GM18507 (cell line): ENCODE measurements around the gene ULBP1.
"Not testable (repeated sequence)": the region's sequence is repeated elsewhere in the genome, so short reads cannot be mapped to it uniquely, and the experiment has no call there.

ENCODE experiments used
- DNase-seq: peaks from one replicate; pipeline ENCODE4 v3.0.0; 2011; ENCODE audit warnings: low read depth; ENCODE audit not compliant: insufficient read length; ENCODE audit errors: extremely low spot score
- FAIRE-seq: peaks from 2 replicates; lab custom pipeline; 2011; peaks lifted over from hg19 to GRCh38; lab: Jason Lieb, UNC

The ULBP1 gene

GRCh38 chr6:149995971-149996370 lies 32.2 kb downstream of the ULBP1 start:
- DNase-seq (no peak), FAIRE-seq (no peak)

- DNase-seq (no peak), FAIRE-seq (peak; percentile 5)
These were observed 35.9 kb downstream of the ULBP1 start for GRCh38 chr6:149999636-150000035.

DNA sequence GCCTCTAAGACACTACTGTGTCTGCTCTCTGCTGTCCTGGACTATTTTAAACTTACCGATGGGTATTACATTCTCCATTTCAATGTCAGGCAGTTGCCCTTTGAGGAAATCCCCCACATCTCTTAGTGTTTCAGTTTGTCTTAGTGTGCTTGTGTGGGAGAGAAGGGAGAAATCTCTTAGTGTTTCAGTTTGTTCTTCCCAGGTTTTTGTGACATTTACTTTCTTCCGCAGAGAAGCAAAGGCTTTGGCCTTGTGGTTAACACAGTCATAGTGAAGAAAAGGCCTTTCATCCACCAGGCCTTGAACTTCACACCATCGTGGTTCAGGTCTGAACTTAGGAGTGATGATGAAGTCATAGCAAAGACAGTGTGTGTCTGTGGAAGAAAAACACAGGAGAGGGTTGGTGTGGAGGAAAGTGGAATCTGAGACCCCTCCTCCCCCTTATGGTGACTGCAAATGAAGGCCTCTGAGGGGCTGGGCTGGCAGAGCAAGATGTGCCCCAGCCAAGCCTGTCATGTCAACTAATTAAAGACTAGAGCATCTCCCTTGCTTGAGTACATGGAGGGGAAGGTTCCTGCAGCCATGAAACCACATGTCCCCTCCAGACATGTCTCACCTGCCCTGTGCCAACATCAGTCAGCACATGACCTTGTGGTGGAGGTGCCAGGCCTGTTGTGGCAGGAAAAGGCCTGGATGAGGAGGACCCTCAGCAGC lies 37.7 kb downstream of the ULBP1 start:
- peak; percentile 98 for FAIRE-seq
- no peak for DNase-seq

- FAIRE-seq (no peak), DNase-seq (no peak)
These were observed 39.0 kb downstream of the ULBP1 start for GRCh38 chr6:150002710-150003109.

DNA sequence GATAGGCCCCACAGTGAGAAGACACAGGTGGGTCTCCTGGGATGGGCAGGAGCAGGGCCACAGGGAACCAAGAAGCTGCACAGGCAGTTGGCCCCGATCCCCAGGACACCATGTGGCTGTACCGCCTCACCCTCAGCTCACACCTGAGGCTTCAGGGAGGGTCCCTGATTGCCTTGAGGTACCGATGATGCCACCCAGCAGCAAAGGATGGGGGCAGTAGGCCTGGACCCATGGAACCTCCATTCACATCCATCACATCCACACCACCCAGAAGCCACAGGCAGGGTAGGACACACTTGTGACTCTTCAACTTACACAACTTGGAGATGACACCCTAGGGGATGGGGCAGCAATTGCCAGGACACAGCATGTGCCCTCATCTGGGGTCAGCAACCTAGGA lies 39.9 kb downstream of the ULBP1 start:
- FAIRE-seq, DNase-seq: not testable (repeated sequence)

GRCh38 chr6:150004101-150004782 lies 40.5 kb downstream of the ULBP1 start:
- FAIRE-seq (peak; percentile 75), DNase-seq (no peak)

DNA sequence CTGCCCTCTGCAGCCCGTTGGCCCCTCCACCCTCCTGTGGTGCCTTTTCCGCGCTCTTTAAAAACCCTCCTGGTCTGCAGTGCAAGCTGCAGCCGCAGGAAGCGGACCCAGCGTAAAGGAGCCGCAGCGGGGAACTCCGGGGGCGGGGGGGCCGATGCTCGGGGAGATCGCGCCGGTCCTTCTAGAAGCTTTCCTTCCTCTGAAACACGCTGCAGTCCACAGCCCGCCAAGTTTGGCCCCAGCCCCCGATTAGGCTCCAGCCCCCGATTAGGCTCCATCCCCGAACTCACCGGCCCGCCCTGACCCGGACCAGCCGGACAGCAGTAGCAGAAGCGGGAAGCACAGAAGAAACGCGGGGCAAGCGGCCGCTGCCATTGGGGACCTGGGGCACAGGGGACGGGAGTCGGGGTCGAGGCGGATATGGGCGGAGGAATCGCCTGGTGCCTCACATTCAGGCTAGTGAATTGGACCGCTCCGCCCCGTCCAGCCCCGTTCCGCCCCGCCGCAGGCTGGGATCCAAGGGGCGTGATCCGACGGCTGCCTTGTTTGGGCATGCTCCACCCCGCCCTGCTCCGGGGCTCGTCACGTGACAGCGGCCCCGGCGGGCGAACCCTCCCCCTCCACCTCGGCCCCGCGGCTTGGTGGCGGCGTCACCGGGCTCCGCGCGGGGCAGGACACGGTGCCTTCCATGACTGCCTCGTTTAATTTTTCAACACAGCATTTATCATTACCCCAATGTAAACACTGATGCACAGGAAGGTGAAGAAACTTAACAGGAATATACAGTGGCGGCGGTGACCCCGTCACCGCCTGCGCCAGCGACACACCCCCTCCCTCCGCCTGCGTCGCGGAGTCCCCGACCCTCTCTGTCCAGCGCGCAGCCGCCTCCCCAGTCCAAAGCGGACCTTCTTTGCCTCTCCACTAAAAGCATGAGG lies 41.3 kb downstream of the ULBP1 start:
- peak; percentile 84 for FAIRE-seq
- peak; percentile 80 for DNase-seq

- FAIRE-seq (no peak), DNase-seq (no peak)
These were observed 42.3 kb downstream of the ULBP1 start for GRCh38 chr6:150005761-150006651.

- DNase-seq, result no peak
- no peak for FAIRE-seq
These were observed 43.3 kb downstream of the ULBP1 start for GRCh38 chr6:150006961-150007464.

- FAIRE-seq (no peak), DNase-seq (no peak)
These were observed 44.8 kb downstream of the ULBP1 start for GRCh38 chr6:150008588-150008987.

- DNase-seq, FAIRE-seq: not testable (repeated sequence)
These were observed 49.4 kb downstream of the ULBP1 start for GRCh38 chr6:150012846-150013784.

- FAIRE-seq, DNase-seq: not testable (repeated sequence)
These were observed 50.3 kb downstream of the ULBP1 start for GRCh38 chr6:150013785-150014622.

DNA sequence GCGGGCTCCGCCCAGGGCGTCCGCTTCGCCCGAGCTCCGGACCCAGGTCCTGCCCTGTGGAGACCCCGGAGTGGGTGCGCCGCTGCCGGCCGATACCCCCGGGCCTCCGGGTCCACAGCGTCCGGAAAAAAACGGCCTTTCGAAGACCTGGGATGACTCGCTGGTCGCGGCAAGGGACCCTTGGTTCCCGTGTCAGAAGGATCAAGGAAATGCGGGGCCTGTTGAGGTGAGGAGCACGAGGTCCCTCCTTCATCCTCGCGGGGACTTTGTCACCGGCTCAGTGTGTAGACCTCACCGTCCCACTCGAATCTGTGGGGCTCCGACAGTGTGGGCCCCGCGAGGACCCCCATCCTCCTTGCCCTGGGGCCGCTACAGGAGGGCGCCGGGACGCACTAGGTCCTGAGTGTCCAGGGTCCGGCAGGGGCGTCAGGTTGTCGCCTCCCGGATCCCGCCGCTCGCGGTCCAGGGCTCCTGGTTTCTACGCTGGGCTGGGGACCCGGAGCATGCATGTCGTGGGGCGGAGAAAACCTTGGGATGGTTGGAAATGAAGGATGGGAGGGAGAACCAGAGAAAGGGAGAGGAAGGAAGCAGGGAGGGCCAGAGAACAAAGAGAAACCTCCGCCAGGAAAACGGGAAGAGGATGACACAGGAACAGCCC lies 51.0 kb downstream of the ULBP1 start:
- DNase-seq, FAIRE-seq: not testable (repeated sequence)

DNA sequence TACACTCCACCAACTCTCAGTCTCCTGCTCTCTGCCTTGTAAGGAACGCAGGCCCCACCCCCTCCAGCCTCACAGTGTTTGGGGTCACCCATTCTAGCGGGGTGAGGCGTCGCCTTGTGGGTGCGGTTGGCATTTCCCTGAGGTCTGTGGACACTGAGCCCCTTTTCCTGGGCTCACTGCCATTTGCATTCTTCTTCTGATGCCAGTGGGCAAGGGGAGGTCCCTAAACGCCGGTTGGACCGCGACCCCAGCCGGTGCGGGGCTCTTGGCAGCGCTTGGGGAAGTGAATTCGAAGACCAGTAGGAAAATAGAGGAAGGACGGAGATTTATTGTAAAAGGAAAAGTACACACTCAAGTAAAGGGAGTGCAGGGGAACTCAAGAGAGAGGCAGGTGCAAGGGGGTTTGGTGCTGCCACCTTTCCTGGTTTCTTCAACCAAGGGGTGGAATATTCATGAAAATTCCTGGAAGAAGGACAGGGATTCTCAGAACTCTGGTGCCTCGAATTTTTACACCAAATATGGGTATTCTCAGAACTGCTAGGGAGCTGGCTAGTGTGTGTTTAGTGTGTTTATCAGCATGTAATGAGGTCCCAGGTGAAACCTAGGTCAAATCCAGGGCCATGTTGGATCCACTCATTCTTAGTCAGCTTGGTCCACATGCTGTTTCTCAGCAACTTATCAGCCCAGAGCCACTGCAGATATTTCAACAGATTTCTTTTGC lies 51.7 kb downstream of the ULBP1 start:
- DNase-seq, FAIRE-seq: not testable (repeated sequence)

DNA sequence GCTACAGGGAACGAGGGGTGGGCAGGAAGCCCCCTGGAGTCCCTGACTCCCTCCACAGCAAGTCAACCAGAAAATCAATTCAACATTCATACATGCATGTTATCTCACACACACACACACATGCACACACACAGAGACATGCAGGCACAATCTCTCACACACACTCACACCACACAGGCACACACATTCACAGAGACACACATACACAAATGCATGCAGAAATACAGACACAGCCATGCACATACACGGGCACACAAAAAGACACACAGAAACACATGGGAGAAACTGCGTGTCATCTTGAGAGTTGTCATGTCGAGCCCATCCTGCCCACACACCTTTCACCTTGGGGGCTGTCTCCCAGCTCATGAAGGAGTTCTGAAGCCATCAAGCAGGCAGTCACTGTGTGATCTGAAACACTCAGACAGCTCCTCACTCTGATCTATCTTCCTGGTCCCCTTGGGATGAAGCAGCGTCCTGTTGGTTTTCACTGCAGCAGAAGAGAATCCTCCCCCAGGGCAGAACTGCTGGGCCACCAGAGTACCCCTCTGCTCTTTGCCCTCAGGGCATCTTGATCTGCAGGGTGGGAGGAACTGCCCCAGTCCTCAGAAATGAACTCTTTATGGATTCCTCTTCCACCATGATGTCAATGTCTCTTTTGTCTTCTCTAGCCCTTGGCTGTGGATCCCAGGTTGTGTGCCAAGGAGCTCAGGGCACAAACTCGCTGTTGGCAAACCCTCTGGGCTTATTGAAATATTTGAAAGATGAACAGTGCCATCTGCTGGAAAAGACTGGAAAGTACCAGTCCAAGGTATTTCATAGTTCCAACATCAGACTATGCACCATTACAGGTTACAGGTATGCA lies 52.8 kb downstream of the ULBP1 start:
- DNase-seq, result no peak

More for the DNA sequence above, 52.8 kb downstream of the ULBP1 start:
- FAIRE-seq, result peak; percentile 60
